NCI-H187 treated with DMSO at 0.1 percent for 48 hours (cell line): ENCODE measurements around the gene TTC31.
A peak's percentile ranks its signal among the peaks of the same experiment; 100 is the strongest.

Source experiments
- DNase-seq: peaks from one replicate; lab custom pipeline; 2025; lab: John Stamatoyannopoulos, UW

Gene TTC31

DNA sequence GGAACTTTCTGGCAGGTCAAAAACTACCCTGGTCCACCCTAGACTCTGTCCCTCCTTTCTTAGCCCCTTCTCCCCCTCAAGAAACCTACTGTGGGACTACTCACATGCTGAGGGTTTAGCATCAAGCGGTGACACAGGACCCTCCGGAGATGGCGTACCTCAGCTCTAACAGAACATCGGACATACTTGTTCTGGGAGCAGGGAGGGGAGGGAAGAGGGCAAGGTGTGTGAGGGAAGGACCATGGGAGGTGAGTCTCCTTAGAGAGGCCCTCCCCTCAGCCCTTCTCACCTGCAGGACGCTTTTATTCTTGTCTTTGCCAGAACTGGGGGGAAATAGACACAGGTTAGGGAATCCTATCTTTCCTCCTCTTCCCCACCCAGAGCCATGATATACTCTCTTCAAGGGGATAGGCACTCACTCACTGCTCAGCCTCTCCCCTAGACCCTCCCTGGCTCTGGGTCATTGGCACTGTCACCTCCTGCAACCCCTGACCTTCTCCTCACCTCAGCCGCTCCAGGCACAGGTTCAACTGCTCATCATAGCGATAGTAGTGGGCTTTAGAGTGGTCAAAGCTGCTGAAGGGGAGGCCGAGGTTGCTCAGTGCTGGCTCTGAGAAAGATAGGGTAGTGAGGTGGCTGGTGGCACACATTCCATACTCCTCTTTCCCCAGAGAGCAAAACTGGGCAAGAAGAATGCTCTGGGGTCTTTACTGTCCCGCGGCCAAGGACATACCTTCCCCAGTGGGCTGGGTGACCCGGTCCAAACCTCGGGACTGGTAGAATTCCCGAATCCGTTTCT, 22.8 kb downstream of the TTC31 start:
- DNase-seq: no peak

DNA sequence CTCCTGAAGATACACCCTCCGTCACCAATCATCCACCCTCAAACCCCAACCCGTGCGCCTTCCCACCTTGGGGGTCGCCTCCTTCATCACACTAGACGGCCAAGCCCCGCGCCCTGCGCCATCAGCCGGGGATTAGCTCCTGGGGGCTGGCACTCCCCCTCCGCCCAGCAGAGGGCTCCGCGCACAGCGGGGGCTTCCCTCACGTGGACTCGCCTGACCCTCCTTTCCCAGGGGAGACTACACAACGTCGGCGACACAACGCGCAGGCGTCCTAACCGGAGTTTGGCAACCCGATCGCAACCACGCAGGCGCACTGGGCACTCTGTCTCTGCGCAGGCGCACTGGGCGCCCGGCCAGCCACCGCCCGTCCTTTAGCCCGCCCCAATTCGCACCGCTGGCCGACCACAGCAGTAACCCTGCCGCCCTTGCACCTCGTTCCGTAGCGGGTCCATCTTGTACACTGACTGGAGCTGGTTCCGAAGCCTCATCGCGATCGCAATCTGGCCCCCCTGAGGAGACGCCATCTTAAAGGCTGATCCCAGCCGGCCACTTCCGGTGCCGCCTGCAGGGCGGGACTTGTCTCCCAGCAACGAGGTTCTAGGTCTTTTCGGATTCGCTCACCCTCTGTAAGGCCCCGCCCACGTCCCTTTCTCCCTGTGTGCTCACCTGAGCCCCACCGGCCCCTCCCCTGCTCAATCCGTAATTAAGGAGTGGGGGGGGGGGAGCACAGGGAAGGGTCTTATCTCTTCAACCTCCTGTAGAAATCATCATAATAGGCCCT, 24.5 kb downstream of the TTC31 start, which contains the start of gene PCGF1:
Gene PCGF1 (minus strand): TSS at position 551 of the 781 bp plus-strand sequence. CDS start 27 bp downstream, at position 524.
- DNase-seq: peak; percentile 80

DNA sequence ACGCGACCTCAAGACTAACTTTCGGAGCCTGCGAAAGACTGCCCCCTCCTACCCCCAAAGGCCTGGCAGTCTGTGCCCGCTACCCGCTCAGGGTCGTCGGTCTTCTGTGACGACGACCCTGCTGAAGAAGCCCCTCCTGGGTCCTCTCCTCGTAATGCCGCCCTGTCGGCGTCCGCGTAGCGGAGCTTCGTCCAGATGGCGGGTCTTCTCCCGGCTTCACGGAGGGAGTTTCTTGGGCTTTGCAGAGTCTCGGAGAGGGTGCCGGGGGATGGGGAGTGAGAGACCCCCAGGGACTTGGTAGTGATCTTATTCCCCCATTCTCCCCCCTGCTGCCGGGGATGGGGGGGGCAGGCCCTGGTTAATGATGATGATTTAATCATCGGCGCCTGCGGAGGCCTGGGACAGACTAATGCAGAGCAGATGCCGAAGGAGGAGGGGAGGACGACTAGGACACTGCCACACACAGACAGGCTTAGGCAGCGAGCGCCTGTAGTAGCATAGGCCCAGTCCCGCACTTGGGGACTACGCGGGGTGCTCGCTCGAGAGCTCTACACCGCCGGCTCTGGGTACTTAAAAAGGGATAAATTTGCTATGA, 25.1 kb downstream of the TTC31 start:
- DNase-seq: no peak

DNA sequence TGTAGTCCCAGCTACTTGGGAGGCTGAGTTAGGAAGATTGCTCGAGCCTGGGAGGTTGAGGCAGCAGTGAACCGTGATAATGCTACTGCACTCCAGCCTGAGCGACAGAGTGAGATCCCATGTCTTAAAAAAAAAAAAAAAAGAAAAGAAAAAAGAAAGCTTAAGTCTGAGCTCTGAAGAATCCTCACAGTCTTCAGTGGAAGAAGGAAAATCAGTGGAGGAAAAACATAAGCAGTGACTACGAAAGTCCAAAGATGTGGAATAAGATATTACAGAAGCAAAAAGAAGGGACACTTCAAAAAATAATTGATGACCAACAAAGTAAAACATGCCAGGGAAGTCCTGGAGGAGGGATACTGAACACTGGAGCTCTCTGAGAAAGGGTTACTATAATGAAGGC, 27.4 kb downstream of the TTC31 start:
- no peak for DNase-seq

DNA sequence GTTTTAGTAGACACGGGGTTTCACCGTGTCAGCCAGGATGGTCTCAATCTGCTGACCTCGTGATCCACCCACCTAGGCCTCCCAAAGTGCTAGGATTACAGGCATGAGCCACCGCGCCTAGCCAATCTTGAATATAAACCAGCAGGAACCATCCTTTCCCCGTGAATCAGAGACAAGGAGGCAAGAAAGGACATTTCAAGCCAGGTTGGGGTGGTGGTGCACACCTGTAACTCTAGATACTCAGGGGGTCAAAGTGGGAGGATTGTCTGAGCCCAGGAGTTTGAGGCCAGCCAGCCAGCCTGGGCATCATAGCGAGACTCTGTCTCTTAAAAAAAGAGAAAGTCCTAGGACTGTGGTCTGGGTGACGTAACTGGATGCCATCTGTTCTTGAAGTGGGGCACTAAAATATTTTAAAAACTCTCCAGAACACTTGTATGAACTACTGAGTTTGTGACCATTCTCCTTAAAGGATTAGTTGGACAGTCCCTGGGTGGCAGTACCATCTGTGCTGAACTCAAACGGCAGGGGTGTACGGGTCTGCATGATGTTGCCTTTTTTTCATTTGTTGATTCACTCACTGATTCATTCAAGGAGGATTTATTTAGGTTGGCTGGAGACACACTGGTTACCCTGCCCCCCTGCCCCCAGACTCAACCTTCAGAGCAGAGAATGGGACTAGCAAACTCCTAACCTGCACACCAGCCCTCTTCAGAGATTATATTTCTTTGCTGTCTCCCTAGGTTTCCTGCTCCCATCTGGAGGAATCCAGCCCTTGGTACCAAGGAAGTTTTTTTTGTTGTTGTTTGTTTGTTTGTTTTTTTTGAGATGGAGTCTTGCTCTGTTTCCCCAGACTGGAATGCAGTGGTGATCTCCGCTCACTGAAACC, 28.5 kb downstream of the TTC31 start:
- DNase-seq: no peak

DNA sequence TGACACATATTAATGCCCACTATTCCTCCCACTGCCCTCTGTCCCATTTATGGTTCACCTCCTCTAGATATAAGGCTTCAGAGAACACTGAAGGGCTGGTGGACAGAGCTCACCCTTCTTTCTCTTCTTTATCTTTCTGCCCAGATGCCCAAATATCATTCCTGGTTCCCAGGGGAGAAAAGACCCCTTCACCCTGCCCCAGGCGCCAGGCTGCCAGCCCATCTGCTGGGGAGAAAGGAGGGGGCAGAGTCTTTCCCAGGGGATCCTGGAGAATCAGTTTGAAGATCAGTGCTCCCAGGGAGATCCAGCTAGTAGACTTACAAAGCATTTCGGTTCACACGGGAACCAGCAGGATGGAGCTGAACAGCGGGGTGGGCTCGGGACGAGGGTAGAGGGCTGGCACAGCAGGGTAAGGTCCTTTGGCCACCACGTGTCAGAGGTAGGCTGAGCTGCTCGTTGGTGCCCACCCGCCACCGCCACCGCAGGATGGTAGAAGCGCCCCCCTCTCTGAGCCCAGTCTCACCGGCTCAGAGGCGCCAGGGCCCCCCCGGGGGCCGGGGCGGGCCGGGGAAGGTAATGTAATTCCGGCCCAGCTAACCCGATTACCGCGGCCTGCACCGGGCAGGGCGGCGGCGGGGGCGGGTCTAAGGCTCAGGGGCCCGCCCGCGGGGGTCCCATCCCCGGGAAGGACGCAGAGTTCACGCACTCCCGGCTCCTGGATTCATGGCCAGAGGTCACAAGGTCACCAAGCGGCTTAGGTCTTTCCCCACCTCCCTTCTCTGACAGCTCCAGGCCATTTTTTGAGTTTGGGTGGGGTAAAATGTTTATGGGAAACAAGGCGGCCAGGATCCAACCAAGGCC, 30.1 kb downstream of the TTC31 start:
- DNase-seq: no peak

DNA sequence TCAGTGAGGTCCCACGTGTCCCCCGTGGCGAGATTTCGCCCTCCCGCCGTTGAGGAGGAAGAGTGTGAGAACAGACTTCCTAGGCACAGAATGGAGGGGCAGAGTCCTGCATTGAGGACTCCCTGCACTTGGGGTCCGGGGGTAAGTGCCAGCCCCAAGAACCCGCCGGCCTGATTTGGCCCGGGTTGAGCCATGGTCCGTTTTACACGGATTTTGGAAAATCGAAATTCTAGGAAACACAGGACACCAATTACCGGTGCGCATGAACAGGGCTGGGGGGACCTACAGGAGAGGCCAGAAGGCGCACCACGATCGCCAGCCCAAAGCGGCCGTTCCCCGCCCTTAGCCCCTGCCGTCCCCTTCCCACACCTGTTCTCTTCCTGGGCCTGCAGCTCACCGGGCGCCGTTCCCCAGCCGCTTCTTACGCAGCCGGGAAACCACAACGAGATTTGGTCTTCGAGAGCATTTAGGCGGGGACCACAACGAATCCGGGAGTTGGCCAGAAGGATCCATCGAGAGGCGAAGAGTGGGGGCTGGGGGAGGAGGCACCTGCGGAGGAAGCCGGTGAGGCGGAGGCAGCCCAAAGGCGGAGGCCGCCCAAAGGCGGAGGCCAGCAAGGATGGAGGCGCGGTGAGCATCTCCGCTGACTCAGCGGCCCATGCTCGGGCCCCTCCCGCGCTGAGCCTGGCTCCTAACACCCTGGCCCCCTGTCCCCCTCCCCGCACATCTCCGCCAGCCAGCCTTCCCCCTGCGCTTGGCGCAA, 30.9 kb downstream of the TTC31 start:
- DNase-seq: no peak

DNA sequence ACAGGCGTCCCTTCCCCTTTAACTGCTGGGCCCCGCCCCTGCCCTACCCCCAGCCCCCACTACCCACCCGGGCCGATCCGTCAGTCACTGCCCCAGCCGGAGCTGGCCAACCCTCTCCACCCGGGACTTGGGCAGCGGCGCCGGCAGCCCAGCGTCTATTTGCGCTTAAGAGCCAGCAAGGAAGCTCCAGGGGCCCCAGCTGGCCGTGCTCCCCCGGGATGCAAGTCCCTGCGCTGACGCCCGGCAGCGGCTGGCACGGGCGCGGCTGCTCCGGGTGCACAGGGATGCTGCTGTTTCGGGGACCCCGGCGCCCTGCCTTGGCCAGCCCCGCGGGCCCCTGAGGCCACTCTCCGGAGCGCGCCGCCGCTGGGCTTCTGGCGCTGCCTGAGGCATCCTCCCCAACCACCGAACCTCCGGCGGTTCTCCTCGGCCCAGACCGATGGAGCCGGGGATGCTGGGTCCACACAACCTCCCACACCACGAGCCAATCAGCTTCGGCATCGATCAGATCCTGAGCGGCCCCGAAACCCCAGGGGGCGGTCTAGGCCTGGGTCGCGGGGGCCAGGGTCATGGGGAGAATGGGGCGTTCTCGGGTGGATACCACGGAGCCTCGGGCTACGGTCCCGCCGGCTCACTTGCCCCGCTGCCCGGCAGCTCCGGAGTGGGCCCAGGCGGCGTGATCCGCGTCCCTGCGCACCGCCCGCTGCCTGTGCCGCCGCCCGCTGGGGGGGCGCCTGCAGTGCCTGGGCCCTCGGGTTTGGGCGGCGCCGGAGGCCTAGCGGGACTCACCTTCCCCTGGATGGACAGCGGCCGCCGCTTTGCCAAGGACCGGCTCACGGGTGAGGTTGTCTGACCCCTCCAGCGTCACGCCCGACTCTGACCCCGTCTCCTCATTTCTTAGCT, 31.7 kb downstream of the TTC31 start, which contains the start of gene TLX2:
Gene TLX2 (plus strand): TSS at position 83 of the 903 bp plus-strand sequence. CDS start 357 bp downstream, at position 440.
- no peak for DNase-seq

DNA sequence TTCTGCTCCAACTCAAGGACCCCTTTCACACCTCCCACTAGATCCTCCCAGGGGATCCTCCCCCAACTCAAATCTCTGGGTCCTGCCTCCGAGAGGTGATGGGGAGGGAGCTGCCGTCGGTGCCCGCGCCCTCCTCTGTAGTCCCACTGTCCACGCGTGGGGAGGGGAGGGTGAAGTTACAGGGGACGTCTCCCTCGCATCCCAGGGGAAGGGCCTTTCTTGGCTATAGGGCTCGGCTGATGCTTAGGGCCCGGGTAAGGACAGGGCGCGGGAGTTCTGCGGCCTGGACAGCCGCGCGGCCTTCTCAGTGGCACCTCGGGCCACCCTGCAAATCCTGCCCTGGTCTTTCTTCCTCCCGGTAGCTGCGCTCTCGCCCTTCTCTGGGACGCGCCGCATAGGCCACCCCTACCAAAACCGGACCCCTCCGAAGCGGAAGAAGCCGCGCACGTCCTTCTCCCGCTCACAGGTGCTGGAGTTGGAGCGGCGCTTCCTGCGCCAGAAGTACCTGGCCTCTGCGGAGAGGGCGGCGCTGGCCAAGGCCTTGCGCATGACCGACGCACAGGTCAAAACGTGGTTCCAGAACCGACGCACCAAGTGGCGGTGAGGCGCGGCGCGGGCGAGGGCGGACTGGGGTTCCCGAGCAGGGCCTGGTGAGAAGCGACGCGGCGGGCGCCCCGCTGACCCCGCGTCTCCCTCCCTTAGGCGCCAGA, 32.5 kb downstream of the TTC31 start:
- no peak for DNase-seq

DNA sequence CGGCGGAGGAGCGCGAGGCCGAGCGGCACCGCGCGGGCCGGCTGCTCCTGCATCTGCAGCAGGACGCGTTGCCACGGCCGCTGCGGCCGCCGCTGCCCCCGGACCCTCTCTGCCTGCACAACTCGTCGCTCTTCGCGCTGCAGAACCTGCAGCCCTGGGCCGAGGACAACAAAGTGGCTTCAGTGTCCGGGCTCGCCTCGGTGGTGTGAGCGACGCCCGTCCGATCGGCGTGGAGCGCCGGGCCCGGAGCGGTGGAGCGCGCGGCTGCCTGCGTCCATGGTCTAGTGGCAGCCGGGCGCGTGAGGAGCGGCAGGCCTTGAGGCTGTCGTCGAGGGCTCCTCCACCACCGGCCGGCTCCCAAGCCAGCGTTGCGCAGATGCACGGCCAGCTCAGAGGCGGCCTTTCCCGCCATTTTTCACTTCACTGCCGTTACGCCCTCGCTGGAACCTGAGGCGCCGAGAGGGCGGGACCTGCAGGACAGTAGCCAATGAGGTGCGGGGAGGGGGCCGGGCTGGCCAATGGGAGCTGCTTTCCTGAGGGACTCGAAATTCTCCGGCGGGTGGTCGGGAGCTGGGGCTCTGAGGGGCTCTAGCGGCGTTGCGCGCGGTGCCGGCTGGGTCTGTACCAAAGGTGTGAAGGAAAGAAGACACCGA, 33.2 kb downstream of the TTC31 start:
- no peak for DNase-seq

DNA sequence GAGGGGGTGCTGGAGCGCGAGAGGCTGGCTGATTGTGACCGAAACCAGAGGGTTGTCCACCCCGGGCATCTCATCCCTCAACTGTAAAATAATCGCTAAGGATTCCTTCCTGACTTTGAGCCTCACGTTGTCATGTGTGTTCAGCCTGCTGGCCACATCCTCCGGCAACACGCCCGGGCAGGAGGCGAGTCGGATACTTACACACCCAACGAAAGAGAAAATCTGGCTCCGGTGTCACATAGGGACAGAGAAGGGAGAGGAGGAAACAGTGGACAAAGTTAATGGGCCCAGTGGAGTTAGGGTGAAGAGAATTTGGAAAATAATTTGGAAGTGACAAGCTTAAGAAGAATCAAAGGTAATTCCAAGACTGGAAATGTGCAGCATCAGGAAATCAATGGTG, 33.8 kb downstream of the TTC31 start:
- DNase-seq: no peak

DNA sequence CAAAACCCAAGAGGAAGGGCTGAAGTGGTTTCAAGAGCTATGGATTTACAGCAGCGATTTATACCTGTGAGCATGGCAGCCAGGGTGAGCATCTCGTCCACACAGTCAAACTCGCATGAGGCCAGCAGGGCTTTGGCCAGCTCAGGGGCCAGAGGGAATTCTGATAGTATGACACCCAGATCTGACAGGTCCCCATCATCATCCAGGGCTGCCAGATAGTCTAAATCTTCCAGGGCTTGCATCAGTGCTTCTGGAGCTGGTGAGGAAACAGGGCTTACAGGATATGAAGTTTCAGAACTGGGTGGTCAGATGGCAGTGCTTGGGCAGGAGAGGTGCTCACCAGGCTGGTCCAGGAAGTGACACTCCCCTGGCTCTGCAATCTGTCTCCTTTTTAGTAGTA, 39.6 kb downstream of the TTC31 start:
- DNase-seq: no peak

DNA sequence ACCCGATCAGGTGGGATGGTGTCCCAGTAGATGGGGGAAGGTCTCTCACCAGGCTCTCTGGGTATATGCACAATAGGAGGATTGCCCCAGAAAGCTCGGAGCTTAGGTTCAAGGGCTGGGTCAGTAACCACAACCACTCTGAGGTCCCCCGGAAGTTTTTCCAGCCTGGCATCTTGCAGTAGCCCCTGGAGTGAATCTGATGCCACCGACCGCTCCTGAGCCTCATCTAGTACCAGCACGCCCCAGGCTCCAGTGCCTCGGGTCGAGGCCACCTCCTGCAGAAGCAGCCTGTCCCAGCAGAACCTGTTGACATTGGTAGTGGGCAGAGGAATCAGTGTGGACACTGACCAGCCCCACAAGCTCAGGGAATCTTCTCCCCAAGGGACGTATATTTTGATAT, 41.1 kb downstream of the TTC31 start:
- DNase-seq: no peak

DNA sequence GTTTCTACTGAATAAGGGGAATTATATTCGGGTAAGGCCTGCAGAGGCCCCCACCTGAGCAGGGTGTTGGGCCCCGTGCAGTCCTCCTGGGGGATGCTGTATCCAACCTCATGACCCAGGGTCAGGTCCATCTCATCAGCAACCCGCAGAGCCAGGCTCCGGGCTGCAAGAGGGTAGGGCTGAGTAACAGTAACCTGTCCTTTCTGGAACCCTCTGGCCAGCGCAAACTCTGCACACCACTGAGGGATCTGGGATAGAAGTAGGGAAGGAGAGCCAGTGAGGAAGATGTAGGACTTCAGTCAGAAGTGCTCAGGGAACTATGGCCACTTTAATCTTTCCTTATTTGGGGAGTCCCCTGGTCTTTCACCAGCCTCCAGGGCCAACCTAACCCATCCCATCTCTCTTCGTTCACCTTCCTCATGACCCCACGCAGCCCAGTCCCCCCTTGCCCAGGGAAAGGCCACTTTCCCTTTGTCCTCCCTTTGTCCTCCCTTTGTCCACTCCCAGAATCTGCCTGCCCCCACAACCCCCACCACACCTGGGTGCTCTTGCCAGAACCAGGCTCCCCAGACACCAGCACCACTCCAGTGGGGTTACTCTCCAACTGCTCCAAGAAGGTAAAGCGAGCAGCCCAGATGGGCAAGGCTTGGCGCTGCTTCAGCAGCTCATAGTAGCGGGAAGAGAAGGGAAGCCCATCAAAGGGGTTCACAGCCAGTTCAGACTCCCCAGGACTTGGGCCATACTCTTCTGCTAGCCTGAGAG, 42.3 kb downstream of the TTC31 start:
- no peak for DNase-seq

DNA sequence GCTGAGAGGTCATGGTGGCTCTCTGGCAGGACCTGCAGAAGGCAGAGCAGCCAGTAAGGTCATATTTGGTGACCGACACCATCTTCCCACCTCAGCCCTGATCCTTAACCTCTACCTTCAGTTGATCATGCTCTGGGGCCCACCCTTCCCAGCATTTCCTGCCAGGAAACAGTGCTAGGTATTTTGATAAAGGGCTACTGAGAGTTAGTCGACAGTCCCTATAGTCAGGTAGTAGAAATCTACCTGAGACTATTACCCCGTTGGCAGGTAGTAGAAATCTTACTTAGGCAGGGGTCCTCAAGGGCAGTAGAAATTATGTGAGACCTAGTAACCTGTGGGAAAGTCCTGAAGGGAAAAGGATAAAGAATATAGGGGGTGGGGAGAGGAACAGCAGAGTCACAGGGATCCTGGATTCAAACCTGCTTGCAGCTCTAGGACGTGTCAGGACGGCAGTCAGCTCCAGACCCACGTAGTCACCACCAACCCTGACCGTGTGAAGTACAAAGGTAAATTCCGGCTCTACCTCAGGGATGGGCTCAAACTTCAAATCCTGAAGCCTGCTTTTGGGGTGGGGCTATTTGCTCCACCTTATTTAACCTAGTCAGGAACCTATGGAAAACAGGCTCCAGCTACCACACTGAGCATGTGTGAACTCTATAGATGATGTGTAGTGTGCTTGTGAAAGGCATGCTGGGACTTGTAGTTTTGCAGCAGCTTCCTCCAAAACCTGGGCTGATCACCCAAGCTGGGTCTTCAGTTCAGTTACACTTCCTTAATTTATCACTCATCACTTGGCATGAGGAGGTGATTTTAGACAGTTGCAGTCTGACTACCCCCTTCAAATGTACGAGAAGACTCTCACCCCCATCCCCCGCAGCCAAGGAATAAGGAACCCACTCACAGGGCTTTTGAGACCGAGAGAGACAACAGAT, 43.1 kb downstream of the TTC31 start, which contains the start of gene DQX1:
Gene DQX1 (minus strand): TSS at position 515 of the 932 bp plus-strand sequence. CDS start 502 bp downstream, at position 13.
- no peak for DNase-seq
